HG03571 (cell line): ENCODE measurements around the gene MRPL39.

ENCODE experiments used
- ATAC-seq: cut with Tn5 transposase; IDR thresholded peaks from one replicate; pipeline ENCODE4 v1.9.1; 2021; ENCODE audit not compliant: unreplicated experiment

MRPL39 gene

GRCh38 chr21:25541042-25541441, 66.2 kb downstream of the MRPL39 start:
- ATAC-seq = no peak

GRCh38 chr21:25539606-25540005, 67.7 kb downstream of the MRPL39 start:
- no peak for ATAC-seq

GRCh38 chr21:25537174-25537573, 70.1 kb downstream of the MRPL39 start:
- ATAC-seq = no peak

- ATAC-seq = no peak
Observed at GRCh38 chr21:25536752-25537151, 70.5 kb downstream of the MRPL39 start.

GRCh38 chr21:25535849-25536248, 71.4 kb downstream of the MRPL39 start:
- ATAC-seq = no peak
